Body of pancreas (tissue), 4 donors: ENCODE results near the gene CLOCK. TPM values are rescaled to one million over a fixed set of nuclear protein-coding genes. Genes with fewer than 3 reads are reported as not detected.

ENCODE experiments used
- ATAC-seq: fragments of 150-250 bp; one replicate; pipeline ENCODE4 v1.9.1; 2016
- DNase-seq, 4 donors: peaks; one replicate each; pipeline ENCODE4 v3.0.0-alpha.2; 2019
- H3K27ac ChIP-seq, 4 donors: fragments of 200-600 bp; sonication (generic); 1 replicate in 3 of 4; 2 replicates in 1 of 4; pipeline versions ENCODE4 v1.5.1 to v1.6.1; 2016 to 2019; ENCODE audit warnings: mild to moderate bottlenecking in 1 of 4, mixed read lengths in 1 of 4, moderate library complexity in 1 of 4
- H3K27me3 ChIP-seq, 2 donors: fragments of 200-600 bp; sonication (generic); one replicate each; pipeline ENCODE4 v1.6.0; 2016; ENCODE audit warnings: mild to moderate bottlenecking in 1 of 2
- H3K36me3 ChIP-seq, 2 donors: fragments of 200-600 bp; sonication (generic); replicated peaks in 1 of 2; 2 replicates each; pipeline ENCODE4 v1.5.1; 2016; ENCODE audit warnings: low read depth in 2 of 2; ENCODE audit not compliant: insufficient read depth in 1 of 2
- H3K4me1 ChIP-seq: fragments of 200-600 bp; sonication (generic); one replicate; pipeline ENCODE4 v1.6.0; 2016
- H3K4me3 ChIP-seq, 2 donors: fragments of 200-600 bp; sonication (generic); 1 replicate in 1 of 2; 2 replicates in 1 of 2; pipeline ENCODE4 v1.5.1; 2016 to 2019
- H3K9me3 ChIP-seq, 3 donors: fragments of 200-600 bp; sonication (generic); 1 replicate in 2 of 3; 2 replicates in 1 of 3; pipeline ENCODE4 v1.5.1; 2016
- POLR2A ChIP-seq, 3 donors: fragments of 450-650 bp; IDR thresholded peaks; one replicate each; pipeline ENCODE4 v1.6.1; 2016; ENCODE audit warnings: antibody characterized with exemption in 3 of 3, mild to moderate bottlenecking in 2 of 3
- WGBS, 2 donors: methylation state at CpG; one replicate each; pipeline ENCODE4 v1.1.5; 2017; 5-methylcytosine and 5-hydroxymethylcytosine counted together
- intact Hi-C: fragments of 100-400 bp; cut with DNase I; formaldehyde crosslinking; loops from one replicate; pipeline ENCODE4 v1.15.1; 2023
- total RNA-seq, 2 donors: library from RNA; depleted of rRNA; stranded (reverse); fragments of >200 nt; gene quantifications; one replicate each; pipeline ENCODE4 v1.1.0, GENCODE V29; 2016
- TF ChIP-seq, protein P1 (sequence below), 7 experiments: fragments of 450-650 bp in 4 of 7; fragments of 200-600 bp in 3 of 7; sonication (generic) in 3 of 7; IDR thresholded peaks; one replicate each; pipeline ENCODE4 v1.5.1; 2016 to 2019; ENCODE audit warnings: antibody characterized with exemption in 7 of 7

The CLOCK gene
- total RNA-seq, 2 donors from 2014 or later: 6.3 to 13.7 TPM

DNA sequence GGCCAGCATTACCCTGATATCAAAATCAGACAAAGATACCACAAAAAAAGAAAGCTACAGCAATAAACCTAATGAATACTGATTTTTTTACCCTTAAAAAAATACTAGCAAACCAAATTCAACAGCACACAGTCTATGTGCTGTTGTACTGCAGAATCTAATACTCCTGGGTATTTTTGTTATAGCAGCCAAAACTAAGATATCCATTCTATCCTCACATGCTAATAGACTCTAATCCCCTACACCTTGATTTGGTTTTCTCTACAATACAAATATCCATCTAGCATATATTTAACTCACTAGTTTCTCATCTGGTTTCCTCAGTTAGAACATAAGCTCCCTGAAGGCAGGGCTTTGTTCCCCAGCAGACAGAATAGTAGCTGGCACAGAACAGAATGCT, 12.4 kb downstream of the CLOCK start:
- no peaks in the 10 kb centered on the region for H3K9me3 ChIP-seq
- DNase-seq (no peak), ATAC-seq (no peak)
- no peak overlapping the region for H3K27ac ChIP-seq
- no peaks in the 10 kb centered on the region for H3K36me3 ChIP-seq
- H3K4me1 ChIP-seq: no peaks in the 10 kb centered on the region
- intact Hi-C loops: no loop called here
- H3K4me3 ChIP-seq: no peak overlapping the region
- no peaks in the 10 kb centered on the region for H3K27me3 ChIP-seq
- no peak for TF ChIP-seq POLR2A (IDR thresholded peaks at IDR 0.05)

DNA sequence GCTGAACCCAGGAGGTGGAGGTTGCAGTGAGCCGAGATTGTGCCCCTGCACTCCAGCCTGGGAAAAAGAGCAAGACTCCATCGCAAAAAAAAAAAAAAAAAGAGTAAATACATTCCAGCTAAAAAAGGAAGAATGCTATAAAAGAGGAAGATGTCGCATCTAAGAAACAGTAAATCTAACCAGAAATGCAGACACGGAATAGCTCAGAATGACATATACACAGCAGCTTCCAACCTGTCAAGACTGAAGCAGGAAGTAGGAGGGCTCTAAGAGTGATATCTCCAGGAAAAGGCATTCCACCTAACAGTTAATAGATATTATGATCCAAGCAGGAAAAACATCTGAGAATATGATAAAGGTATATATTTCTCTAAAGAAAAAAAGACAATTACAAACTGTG, 16.0 kb downstream of the CLOCK start:
- Histone ChIP-seq H3K27me3 (no peaks in the 10 kb centered on the region), H3K9me3 (no peaks in the 10 kb centered on the region), H3K36me3 (no peaks in the 10 kb centered on the region), H3K4me1 (no peaks in the 10 kb centered on the region), H3K27ac (no peak overlapping the region), H3K4me3 (no peak overlapping the region)
- 86 to 88% methylated on average over 4 of the region's 4 CpGs for WGBS, 2 donors
- DNase-seq (no peak), ATAC-seq (no peak)
- intact Hi-C loops: no loop called here
- TF ChIP-seq POLR2A (IDR thresholded peaks at IDR 0.05): no peak
- TF ChIP-seq, protein P1, sequence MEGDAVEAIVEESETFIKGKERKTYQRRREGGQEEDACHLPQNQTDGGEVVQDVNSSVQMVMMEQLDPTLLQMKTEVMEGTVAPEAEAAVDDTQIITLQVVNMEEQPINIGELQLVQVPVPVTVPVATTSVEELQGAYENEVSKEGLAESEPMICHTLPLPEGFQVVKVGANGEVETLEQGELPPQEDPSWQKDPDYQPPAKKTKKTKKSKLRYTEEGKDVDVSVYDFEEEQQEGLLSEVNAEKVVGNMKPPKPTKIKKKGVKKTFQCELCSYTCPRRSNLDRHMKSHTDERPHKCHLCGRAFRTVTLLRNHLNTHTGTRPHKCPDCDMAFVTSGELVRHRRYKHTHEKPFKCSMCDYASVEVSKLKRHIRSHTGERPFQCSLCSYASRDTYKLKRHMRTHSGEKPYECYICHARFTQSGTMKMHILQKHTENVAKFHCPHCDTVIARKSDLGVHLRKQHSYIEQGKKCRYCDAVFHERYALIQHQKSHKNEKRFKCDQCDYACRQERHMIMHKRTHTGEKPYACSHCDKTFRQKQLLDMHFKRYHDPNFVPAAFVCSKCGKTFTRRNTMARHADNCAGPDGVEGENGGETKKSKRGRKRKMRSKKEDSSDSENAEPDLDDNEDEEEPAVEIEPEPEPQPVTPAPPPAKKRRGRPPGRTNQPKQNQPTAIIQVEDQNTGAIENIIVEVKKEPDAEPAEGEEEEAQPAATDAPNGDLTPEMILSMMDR (IDR thresholded peaks at IDR 0.05): no peak

DNA sequence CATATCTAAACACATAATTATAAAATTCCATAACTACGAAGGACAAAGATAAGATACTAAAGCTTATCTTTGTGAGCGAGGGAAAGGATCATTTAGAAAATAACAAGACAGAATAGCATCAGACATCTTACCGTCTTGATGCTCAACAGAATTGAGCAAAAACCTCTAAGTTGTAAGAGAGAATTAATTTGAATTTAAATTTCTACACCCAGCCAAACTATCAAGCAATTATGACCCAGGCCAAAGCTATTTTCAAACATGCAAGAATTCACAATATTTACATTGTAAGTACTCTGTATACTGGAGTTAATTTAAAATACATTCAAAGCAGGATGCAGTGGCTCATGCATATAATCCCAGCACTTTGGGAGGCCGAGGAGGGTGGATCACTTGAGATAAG, 16.5 kb downstream of the CLOCK start:
- Histone ChIP-seq H3K27ac (no peak overlapping the region), H3K4me3 (no peak overlapping the region), H3K27me3 (no peaks in the 10 kb centered on the region), H3K9me3 (no peaks in the 10 kb centered on the region), H3K36me3 (no peaks in the 10 kb centered on the region), H3K4me1 (no peaks in the 10 kb centered on the region)
- DNase-seq (no peak), ATAC-seq (no peak)
- intact Hi-C loops: no loop called here
- TF ChIP-seq POLR2A (IDR thresholded peaks at IDR 0.05): no peak
- TF ChIP-seq, protein P1 (IDR thresholded peaks at IDR 0.05): no peak
- WGBS, 2 donors: 71 to 88% methylated on average over 4 of the region's 4 CpGs

DNA sequence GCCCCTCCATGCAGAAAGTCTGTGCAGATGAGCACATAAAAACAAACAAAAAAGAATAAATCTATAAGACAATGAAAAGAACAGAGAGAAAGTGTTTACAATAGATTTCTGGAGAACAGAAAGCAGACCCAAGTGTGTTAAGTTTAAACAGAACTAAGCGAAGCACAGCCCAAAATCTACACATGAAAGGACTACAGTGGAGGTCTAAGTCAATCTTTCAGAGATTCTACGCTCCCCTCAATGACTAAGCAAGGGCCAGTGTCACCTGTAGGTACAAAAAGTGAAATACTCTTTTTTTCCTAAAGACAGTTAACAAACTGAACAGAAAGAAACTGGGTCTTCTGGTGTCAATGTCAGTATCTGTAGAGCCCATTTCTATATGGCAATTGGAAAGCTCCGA, 18.2 kb downstream of the CLOCK start:
- intact Hi-C loops: no loop called here
- ATAC-seq: no peak
- 94 to 95% methylated on average over 3 of the region's 3 CpGs for WGBS, 2 donors
- no peaks in the 10 kb centered on the region for H3K36me3 ChIP-seq
- no peaks in the 10 kb centered on the region for H3K9me3 ChIP-seq
- H3K4me1 ChIP-seq: no peaks in the 10 kb centered on the region
- no peaks in the 10 kb centered on the region for H3K27me3 ChIP-seq
- H3K27ac ChIP-seq: no peak overlapping the region
- DNase-seq: no peak
- no peak for TF ChIP-seq POLR2A (IDR thresholded peaks at IDR 0.05)
- TF ChIP-seq, protein P1 (IDR thresholded peaks at IDR 0.05): no peak
- H3K4me3 ChIP-seq: no peak overlapping the region

DNA sequence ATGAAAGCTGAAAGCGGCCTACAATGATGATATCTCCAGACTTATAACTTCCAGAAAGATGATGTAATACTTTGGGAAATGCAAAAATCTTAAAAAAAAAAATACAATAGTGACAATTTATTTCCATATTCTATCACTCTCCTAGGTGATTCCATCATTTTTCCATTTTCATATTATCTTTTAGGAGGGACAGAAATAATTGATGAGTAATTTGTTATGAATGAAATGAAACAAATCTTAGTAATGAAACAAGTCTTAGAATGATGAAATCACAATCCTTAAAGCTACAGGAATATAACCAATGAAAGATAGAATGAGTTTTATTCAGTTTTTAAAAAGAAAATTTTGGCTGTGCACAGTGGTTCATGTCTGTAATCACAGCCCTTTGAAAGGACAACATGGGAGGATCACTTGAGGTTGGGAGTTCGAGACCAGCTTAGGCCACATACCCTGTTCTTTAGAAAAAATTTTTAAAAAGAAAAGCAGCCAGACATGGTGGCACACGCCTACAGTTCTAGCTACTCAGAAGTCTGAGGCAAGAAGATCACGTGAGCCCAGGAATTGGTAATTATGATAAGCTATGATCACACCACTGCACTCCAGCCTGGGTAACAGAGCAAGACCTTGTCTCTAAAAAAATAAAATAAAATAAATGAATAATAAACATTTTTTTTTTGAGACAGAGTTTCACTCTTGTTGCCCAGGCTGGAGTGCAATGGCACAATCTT, 21.7 kb downstream of the CLOCK start:
- intact Hi-C loops: no loop called here
- no peak for ATAC-seq
- no peaks in the 10 kb centered on the region for H3K36me3 ChIP-seq

More for the DNA sequence above, 21.7 kb downstream of the CLOCK start:
- Histone ChIP-seq H3K4me3 (no peak overlapping the region), H3K27me3 (no peaks in the 10 kb centered on the region), H3K27ac (no peak overlapping the region), H3K9me3 (no peaks in the 10 kb centered on the region), H3K4me1 (no peaks in the 10 kb centered on the region)
- no peak for DNase-seq
- TF ChIP-seq POLR2A (IDR thresholded peaks at IDR 0.05): no peak
- TF ChIP-seq, protein P1 (IDR thresholded peaks at IDR 0.05): no peak
- 90 to 97% methylated on average over 4 of the region's 4 CpGs for WGBS, 2 donors
